ENCODE results near the gene CCSER2. TPM values are rescaled to one million over a fixed set of nuclear protein-coding genes. Genes with fewer than 3 reads are reported as not detected.
"Not testable (repeated sequence)": the region's sequence is repeated elsewhere in the genome, so short reads cannot be mapped to it uniquely, and the experiment has no call there.

The CCSER2 gene
- total RNA-seq, 2 experiments from 2014 or later: 86.4 to 93.1 TPM

DNA sequence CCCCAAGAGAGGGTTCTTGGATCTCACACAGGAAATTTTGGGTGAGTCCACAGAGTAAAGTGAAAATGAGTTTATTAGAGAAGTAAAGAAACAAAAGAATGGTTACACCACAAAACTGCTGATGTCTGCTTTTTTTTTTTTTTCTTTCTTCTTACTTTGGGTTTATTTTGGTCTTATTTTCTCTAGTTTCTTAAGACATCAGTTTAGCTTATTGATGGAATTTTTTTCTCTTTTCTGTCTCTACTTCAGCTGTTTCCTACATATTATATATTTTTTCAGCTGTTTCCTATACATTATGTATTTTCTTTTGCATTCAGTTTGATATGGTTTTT, 166.4 kb downstream of the CCSER2 start:
- peaks cover 2% of the 10 kb centered on the region for H3K9me3 Mint-ChIP-seq
- no peaks in the 10 kb centered on the region for H3K27me3 Mint-ChIP-seq
- H3K4me1 Mint-ChIP-seq: peaks cover 15% of the 10 kb centered on the region
- H3K27ac Mint-ChIP-seq: no peak overlapping the region
- ChIA-PET POLR2A (no interaction called here), CTCF (interaction anchor here (0.6 kb wide), 1 partner anchor 216 kb away, joined by 4 read pairs; no protein-coding TSS in a partner anchor)
- no peak for DNase-seq
- no peak overlapping the region for H3K4me3 Mint-ChIP-seq
- peaks cover 31% of the 10 kb centered on the region for H3K36me3 Mint-ChIP-seq (ENCODE audit: low read depth)

DNA sequence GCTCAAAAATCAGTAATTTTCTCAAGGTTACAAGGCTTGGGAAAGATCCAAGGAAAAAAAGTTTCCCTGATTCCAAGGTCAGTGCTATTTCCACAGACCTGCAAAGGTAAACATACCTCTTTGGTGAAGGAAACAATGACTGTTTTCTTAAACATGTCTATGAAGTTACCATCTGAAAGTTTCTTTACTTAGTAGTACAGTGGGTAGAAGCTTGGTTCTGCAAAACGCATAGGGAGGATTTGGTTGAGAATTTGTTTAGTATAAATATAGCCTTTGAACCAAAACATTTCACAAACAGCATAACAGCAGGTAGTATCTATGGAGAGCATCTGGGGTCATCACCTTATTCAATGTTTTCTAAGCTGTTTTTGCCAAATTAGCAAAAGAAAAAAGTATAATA, 169.6 kb downstream of the CCSER2 start:
- DNase-seq: no peak
- Mint-ChIP-seq H3K27me3 (no peaks in the 10 kb centered on the region), H3K9me3 (no peaks in the 10 kb centered on the region), H3K36me3 (ENCODE audit: low read depth) (peaks cover 11% of the 10 kb centered on the region), H3K27ac (no peak overlapping the region), H3K4me3 (no peak overlapping the region), H3K4me1 (peaks cover 16% of the 10 kb centered on the region)
- ChIA-PET POLR2A (interaction anchor here (0.7 kb wide), 1 partner anchor 33 kb away, joined by 4 read pairs; no protein-coding TSS in a partner anchor), CTCF (no interaction called here)

DNA sequence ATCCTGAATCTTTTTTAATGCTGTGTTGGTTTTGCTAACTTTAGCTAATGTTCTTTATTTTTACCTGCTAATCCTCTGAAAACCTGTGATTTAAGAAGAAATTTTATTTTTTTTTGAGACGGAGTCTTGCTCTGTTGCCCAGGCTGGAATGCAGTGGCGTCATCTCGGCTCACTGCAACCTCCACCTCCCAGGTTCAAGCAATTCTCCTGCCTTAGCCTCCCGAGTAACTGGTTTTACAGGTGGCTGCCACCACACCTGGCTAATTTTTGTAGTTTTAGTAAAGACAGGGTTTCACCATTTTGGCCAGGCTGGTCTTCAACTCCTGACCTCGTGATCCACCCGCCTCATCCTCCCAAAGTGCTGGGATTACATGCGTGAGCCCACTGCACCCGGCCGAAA, 170.7 kb downstream of the CCSER2 start:
- peaks cover 11% of the 10 kb centered on the region for H3K36me3 Mint-ChIP-seq (ENCODE audit: low read depth)
- CTCF ChIA-PET, H3K4me3 Mint-ChIP-seq, H3K9me3 Mint-ChIP-seq, DNase-seq, H3K27ac Mint-ChIP-seq, H3K27me3 Mint-ChIP-seq: not testable (repeated sequence)
- peaks cover 16% of the 10 kb centered on the region for H3K4me1 Mint-ChIP-seq
- POLR2A ChIA-PET: interaction anchor here (0.6 kb wide), 1 partner anchor 68 kb away, joined by 6 read pairs; no protein-coding TSS in a partner anchor

DNA sequence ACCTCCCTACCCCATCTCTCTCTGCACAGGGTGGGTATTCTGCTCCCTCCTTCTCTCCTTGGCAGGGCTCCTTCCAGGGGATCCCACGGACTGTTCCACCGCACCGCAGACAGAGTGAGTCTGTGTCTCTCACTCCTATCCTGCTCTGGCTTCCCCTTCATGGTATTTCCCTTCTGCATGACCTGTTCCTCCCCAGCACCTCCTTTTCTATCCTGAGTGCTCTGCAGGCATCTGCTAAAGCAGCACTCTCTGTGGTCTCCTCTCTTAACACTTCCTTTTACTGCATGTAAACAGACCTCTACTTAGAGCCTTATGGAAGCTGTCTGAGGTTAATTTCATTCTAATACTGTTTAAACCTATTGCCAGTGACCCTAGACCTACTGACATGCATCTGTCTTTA, 171.5 kb downstream of the CCSER2 start:
- Mint-ChIP-seq H3K9me3 (no peaks in the 10 kb centered on the region), H3K27ac (no peak overlapping the region), H3K36me3 (ENCODE audit: low read depth) (peaks cover 8% of the 10 kb centered on the region), H3K4me3 (no peak overlapping the region), H3K4me1 (peaks cover 11% of the 10 kb centered on the region), H3K27me3 (no peaks in the 10 kb centered on the region)
- ChIA-PET CTCF (no interaction called here), POLR2A (no interaction called here)
- no peak for DNase-seq

DNA sequence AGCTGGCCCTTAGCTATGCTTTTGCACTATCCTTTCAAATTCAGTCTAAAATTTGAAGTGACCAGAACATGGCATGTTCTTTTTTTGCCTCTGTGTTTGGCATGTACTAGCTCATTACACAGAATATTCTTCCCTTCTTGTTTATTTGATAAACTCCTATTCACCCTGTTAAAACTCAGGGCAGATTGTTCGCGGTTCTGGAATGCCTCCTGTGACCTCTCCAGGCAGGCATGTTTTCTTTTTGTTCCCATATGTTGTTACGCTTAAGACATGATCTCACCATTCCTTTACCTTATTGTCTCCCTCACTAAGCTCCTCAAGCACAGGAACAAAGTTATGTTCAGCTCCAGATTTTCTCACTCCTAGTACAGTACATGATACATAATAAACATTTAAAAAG, 181.7 kb downstream of the CCSER2 start:
- Mint-ChIP-seq H3K4me1 (no peaks in the 10 kb centered on the region), H3K9me3 (no peaks in the 10 kb centered on the region), H3K36me3 (ENCODE audit: low read depth) (peaks cover 16% of the 10 kb centered on the region), H3K4me3 (no peak overlapping the region), H3K27me3 (no peaks in the 10 kb centered on the region), H3K27ac (no peak overlapping the region)
- CTCF ChIA-PET: interaction anchor here (1.0 kb wide), 1 partner anchor 86 kb away, joined by 3 read pairs; no protein-coding TSS in a partner anchor
- POLR2A ChIA-PET: no interaction called here
- no peak for DNase-seq

DNA sequence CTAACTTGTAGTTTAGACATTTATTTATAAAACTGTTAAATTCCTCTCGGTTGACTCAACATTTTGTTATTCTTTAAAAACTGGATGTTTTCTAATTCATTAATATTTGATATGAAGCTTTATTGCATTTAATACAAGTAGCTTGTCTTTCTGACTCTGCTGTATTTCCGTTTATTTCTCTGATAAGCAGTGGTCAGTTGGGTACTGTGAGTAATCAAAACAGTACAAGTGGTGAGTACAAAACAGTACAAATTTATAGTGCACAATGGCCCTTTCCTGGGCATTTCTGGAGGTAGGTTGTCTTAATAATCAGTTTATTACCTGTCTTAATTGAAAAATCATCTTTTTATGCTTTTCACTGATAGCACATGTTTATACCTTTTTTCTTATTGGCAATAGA, 182.7 kb downstream of the CCSER2 start:
- Mint-ChIP-seq H3K4me3 (no peak overlapping the region), H3K9me3 (no peaks in the 10 kb centered on the region), H3K36me3 (ENCODE audit: low read depth) (peaks cover 20% of the 10 kb centered on the region), H3K4me1 (no peaks in the 10 kb centered on the region), H3K27ac (no peak overlapping the region), H3K27me3 (no peaks in the 10 kb centered on the region)
- ChIA-PET CTCF (interaction anchor here (0.7 kb wide), 1 partner anchor 496 kb away, joined by 3 read pairs; no protein-coding TSS in a partner anchor), POLR2A (no interaction called here)
- DNase-seq: no peak

DNA sequence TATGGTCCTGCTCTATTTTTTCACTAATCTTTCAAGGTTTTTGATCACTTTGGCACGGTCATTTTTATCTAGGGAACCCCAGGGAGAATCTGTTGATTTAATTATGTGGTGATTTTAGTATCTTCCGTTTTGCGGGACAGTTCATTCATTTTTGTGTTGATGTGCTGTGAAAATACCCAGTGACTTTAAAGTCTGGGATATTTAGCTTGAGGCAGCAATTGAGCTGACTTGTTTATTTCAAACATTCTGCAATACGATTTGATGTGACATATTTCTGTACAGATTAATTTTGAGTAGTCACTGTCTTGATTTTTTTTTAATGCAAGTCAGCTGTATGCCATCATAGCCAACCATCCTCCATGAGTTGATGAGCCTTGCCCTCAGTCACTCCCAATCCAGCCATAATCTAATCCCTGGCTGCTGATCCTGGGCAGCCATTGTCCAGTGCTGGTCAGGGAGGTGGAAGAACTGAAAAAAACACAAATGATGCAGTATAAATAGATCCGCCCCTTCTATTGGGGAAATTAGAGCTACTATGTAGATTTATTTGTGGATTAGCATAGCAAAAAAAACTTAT, 183.4 kb downstream of the CCSER2 start:
- Mint-ChIP-seq H3K4me3 (no peak overlapping the region), H3K27me3 (no peaks in the 10 kb centered on the region), H3K9me3 (no peaks in the 10 kb centered on the region), H3K27ac (no peak overlapping the region), H3K4me1 (no peaks in the 10 kb centered on the region), H3K36me3 (ENCODE audit: low read depth) (peaks cover 21% of the 10 kb centered on the region)
- ChIA-PET POLR2A (no interaction called here), CTCF (no interaction called here)
- no peak for DNase-seq

DNA sequence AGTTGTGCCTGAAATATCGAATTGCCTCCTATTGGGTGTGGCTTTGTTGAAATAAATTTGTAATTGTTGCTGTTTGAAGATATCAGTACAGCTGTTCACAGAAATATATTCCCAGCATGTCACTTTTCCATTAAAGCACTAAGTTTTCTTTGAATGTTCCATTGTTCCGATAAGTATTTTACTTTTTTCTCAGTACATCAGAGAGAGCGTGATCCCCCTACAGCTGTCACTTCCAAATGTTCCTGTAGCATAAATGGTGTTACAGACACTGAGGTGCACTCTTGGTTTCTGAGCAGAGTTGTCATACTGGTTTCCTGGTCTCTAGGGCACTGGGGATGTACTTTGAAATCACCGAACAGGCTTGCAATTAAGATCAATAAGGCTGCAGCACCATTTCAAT, 189.2 kb downstream of the CCSER2 start:
- Mint-ChIP-seq H3K27me3 (no peaks in the 10 kb centered on the region), H3K27ac (no peak overlapping the region), H3K4me1 (no peaks in the 10 kb centered on the region), H3K36me3 (ENCODE audit: low read depth) (peaks cover 28% of the 10 kb centered on the region), H3K4me3 (no peak overlapping the region), H3K9me3 (no peaks in the 10 kb centered on the region)
- no peak for DNase-seq
- ChIA-PET POLR2A (no interaction called here), CTCF (no interaction called here)

DNA sequence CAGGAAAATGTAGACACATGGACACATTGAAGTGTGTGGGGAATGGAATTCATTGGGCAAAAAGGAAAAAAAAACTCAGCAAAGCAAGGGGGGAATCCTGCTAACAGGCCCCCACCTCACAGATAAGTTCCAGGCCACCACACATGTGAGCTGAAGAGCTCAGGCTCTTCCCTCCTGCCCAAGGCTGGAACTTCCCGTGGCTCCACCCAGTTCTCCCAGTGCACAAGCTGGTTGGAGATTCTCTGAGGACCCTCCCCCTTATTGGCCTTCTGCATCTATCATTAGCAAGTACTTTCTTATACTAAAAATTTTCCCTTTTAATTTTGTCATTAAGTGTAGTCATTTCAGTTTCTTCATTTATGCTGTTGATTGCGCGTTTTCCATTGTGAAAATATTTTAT, 190.8 kb downstream of the CCSER2 start:
- ChIA-PET CTCF (interaction anchor here (0.5 kb wide), 1 partner anchor 213 kb away, joined by 4 read pairs; no protein-coding TSS in a partner anchor), POLR2A (no interaction called here)
- peaks cover 18% of the 10 kb centered on the region for H3K36me3 Mint-ChIP-seq (ENCODE audit: low read depth)
- H3K27me3 Mint-ChIP-seq: no peaks in the 10 kb centered on the region
- no peaks in the 10 kb centered on the region for H3K9me3 Mint-ChIP-seq
- H3K27ac Mint-ChIP-seq: no peak overlapping the region
- no peak for DNase-seq
- H3K4me3 Mint-ChIP-seq: no peak overlapping the region
- peaks cover 6% of the 10 kb centered on the region for H3K4me1 Mint-ChIP-seq

DNA sequence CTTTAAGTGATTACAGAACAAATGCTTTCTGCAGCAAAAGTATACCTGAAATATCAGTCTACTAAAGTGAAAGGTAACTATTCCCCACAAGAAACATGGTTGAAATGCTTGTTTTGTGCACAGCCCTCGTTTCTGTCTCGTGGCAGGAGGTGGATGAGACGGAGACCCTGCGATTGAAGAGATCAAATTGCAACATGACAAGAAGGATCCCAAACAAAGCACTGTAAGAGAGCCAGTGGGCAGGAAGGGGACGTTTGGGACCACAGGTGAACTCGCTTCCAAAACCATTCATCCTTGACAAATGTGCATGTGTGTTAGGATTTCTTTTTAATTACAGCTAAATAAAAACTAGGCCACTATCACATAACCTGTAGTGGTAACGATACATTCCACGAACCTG, 192.6 kb downstream of the CCSER2 start:
- ChIA-PET CTCF (interaction anchor here (1.1 kb wide), 1 partner anchor 16 kb away, joined by 3 read pairs; no protein-coding TSS in a partner anchor), POLR2A (no interaction called here)
- H3K4me3 Mint-ChIP-seq: no peak overlapping the region
- H3K4me1 Mint-ChIP-seq: peaks cover 6% of the 10 kb centered on the region
- peaks cover 5% of the 10 kb centered on the region for H3K9me3 Mint-ChIP-seq
- peaks cover 12% of the 10 kb centered on the region for H3K36me3 Mint-ChIP-seq (ENCODE audit: low read depth)
- DNase-seq: no peak
- H3K27me3 Mint-ChIP-seq: no peaks in the 10 kb centered on the region
- no peak overlapping the region for H3K27ac Mint-ChIP-seq

DNA sequence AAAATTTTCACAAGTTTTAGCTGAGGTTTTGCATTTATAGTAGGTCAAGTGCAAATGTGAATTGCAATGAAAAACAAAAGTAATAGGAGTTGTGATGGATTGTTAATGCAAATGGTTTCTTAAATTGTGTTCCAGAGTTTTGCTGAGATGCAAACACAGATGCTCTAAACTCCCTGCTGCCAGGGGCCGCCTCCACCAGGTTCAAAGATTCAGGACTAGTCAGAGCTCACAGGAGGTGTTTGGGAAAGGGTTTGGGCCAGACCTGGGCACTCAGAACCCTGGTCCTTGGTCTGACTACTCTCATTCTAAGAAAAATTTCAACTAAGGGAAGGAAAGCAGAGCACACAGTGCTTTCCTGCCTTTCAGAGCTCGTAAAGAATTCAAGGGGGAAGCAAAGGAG, 193.1 kb downstream of the CCSER2 start:
- no peak overlapping the region for H3K27ac Mint-ChIP-seq
- no peaks in the 10 kb centered on the region for H3K27me3 Mint-ChIP-seq
- ChIA-PET CTCF (interaction anchor here (1.1 kb wide), 1 partner anchor 16 kb away, joined by 3 read pairs; no protein-coding TSS in a partner anchor), POLR2A (no interaction called here)
- H3K4me3 Mint-ChIP-seq: no peak overlapping the region
- H3K9me3 Mint-ChIP-seq: peaks cover 5% of the 10 kb centered on the region
- peaks cover 6% of the 10 kb centered on the region for H3K4me1 Mint-ChIP-seq
- DNase-seq: no peak
- H3K36me3 Mint-ChIP-seq (ENCODE audit: low read depth): peaks cover 9% of the 10 kb centered on the region

DNA sequence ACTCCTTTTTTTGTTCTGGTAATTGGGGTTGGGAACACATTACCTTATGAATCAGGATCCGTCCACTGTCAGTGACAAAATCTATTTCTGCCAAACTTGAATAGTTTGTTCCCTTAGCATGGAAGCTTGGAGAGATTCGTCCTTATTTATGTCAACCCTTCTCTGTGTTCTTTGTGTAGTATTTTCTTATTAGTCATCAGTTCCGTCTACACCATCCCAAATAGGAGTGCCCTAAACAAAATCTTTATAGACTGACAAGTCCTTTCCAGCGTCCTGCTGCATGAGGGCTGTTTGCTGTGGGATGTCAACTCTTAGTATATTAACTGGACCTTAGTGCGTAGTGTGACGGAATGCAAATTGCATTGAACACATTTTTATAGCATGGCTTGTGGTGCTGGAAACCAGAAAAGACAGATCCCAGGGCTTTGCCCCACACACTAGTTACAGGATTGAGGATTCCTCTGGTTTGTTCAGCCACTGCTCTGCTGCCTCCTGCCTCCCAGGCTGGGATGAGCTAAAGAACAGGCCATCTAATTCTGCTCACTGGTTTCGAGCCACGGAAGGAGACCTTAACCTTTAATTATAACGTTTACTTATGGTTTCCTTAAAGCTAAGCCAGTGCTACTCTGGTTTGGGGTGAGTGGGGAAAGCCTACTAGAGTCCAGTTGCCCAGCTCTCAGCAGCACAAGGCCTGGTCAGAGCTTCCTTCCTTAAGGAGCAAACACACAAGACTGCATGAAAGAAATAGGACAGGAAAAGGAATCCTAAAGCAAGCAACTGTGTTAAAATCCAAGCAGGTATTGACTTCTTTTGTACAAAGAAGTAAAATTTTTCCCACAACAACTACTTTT, 194.4 kb downstream of the CCSER2 start:
- no peak overlapping the region for H3K4me3 Mint-ChIP-seq
- H3K27me3 Mint-ChIP-seq: no peaks in the 10 kb centered on the region
- peaks cover 4% of the 10 kb centered on the region for H3K36me3 Mint-ChIP-seq (ENCODE audit: low read depth)
- H3K4me1 Mint-ChIP-seq: peaks cover 6% of the 10 kb centered on the region
- peaks cover 5% of the 10 kb centered on the region for H3K9me3 Mint-ChIP-seq
- ChIA-PET POLR2A (no interaction called here), CTCF (no interaction called here)
- H3K27ac Mint-ChIP-seq: no peak overlapping the region
- DNase-seq: no peak

DNA sequence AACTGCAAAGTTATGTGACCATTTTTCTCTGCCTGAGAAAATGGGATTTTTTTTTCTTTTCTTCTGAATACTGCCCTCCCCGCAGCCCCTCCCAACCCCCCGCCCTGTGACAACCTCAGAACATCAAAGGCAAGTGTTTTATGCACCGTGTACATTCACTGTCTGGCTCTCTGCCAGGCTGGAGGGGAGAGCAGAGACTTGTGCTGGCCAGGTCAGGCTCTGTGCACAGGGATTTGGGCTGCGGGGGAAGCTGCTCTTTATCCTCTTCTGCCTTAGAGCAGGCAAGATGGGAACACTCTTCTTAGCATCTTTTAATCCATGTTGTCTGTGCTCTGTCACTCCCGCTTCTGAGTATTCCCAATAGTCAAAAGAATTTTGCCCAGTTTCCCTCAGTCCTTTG, 195.1 kb downstream of the CCSER2 start:
- Mint-ChIP-seq H3K4me3 (no peak overlapping the region), H3K4me1 (peaks cover 6% of the 10 kb centered on the region), H3K27ac (no peak overlapping the region), H3K27me3 (no peaks in the 10 kb centered on the region), H3K9me3 (peaks cover 5% of the 10 kb centered on the region), H3K36me3 (ENCODE audit: low read depth) (peaks cover 2% of the 10 kb centered on the region)
- DNase-seq: no peak
- CTCF ChIA-PET: no interaction called here
- POLR2A ChIA-PET: no interaction called here
